Activated naive CD4-positive, alpha-beta T cell treated with anti-CD3 and anti-CD28 coated beads for 36 hours (primary cell): ENCODE data around the gene ODAD4. TPM values are rescaled to one million over a fixed set of nuclear protein-coding genes. Genes with fewer than 3 reads are reported as not detected.
A peak's percentile ranks its signal among the peaks of the same experiment; 100 is the strongest.

Source experiments
- CTCF ChIA-PET: fragments of 350-600 bp; sonication (Branson Sonifier 250); formaldehyde crosslinking; loops from one replicate; lab custom pipeline; 2021; ENCODE audit warnings: antibody characterized with exemption; lab: Charles Lee
- DNase-seq: peaks from one replicate; pipeline ENCODE4 v3.0.0-alpha.2; 2020
- H3K27ac Mint-ChIP-seq: one replicate; pipeline ENCODE4 v1.8.0; 2021; ENCODE audit warnings: mild to moderate bottlenecking, mixed read lengths
- H3K27me3 Mint-ChIP-seq: one replicate; pipeline ENCODE4 v1.8.0; 2021; ENCODE audit warnings: low read depth, mixed read lengths
- H3K36me3 Mint-ChIP-seq: one replicate; pipeline ENCODE4 v1.8.0; 2021; ENCODE audit warnings: low read depth, mixed read lengths
- H3K4me1 Mint-ChIP-seq: one replicate; pipeline ENCODE4 v1.8.0; 2021; ENCODE audit warnings: low read depth, mixed read lengths
- H3K4me3 Mint-ChIP-seq: one replicate; pipeline ENCODE4 v1.8.0; 2021; ENCODE audit warnings: mild to moderate bottlenecking, moderate library complexity, mixed read lengths
- H3K9me3 Mint-ChIP-seq: one replicate; pipeline ENCODE4 v1.8.0; 2021; ENCODE audit warnings: mixed read lengths
- intact Hi-C: fragments of 100-400 bp; cut with micrococcal nuclease; formaldehyde crosslinking; loops from one replicate; pipeline ENCODE4 v1.15.1; 2023
- total RNA-seq, 2 experiments: library from RNA; stranded (reverse); gene quantifications; one replicate each; pipeline ENCODE4 v1.2.3, GENCODE V29; 2021

Gene ODAD4
- total RNA-seq, 2 experiments from 2014 or later: 0.55 to 0.79 TPM

- H3K9me3 Mint-ChIP-seq: no peaks in the 10 kb centered on the region
- no peak overlapping the region for H3K4me3 Mint-ChIP-seq
- CTCF ChIA-PET: no interaction called here
- H3K27me3 Mint-ChIP-seq: no peaks in the 10 kb centered on the region
- intact Hi-C loops: no loop called here
- H3K4me1 Mint-ChIP-seq: no peaks in the 10 kb centered on the region
- H3K27ac Mint-ChIP-seq: no peak overlapping the region
- DNase-seq: no peak
- H3K36me3 Mint-ChIP-seq: peaks cover 33% of the 10 kb centered on the region
Observed at GRCh38 chr17:41904242-41904841, 26.1 kb upstream of the ODAD4 start.

- intact Hi-C loops: no loop called here
- no peaks in the 10 kb centered on the region for H3K4me1 Mint-ChIP-seq
Observed at GRCh38 chr17:41905172-41905571, 25.2 kb upstream of the ODAD4 start.

GRCh38 chr17:41906465-41907184 lies 23.8 kb upstream of the ODAD4 start:
- Mint-ChIP-seq H3K4me1 (no peaks in the 10 kb centered on the region), H3K9me3 (no peaks in the 10 kb centered on the region), H3K36me3 (peaks cover 27% of the 10 kb centered on the region), H3K27me3 (no peaks in the 10 kb centered on the region), H3K4me3 (no peak overlapping the region), H3K27ac (peak overlapping the region; percentile 4)
- no peak for DNase-seq
- CTCF ChIA-PET: no interaction called here
- intact Hi-C loops: no loop called here

More at GRCh38 chr17:41905172-41905571, 25.2 kb upstream of the ODAD4 start:
- Mint-ChIP-seq H3K4me3 (no peak overlapping the region), H3K9me3 (no peaks in the 10 kb centered on the region), H3K27ac (no peak overlapping the region), H3K27me3 (no peaks in the 10 kb centered on the region), H3K36me3 (peaks cover 36% of the 10 kb centered on the region)
- no peak for DNase-seq
- CTCF ChIA-PET: no interaction called here

- no peak overlapping the region for H3K4me3 Mint-ChIP-seq
- DNase-seq: no peak
- no peaks in the 10 kb centered on the region for H3K9me3 Mint-ChIP-seq
- CTCF ChIA-PET: no interaction called here
- H3K4me1 Mint-ChIP-seq: no peaks in the 10 kb centered on the region
- H3K27ac Mint-ChIP-seq: no peak overlapping the region
- no peaks in the 10 kb centered on the region for H3K27me3 Mint-ChIP-seq
- intact Hi-C loops: no loop called here
- peaks cover 25% of the 10 kb centered on the region for H3K36me3 Mint-ChIP-seq
Observed at GRCh38 chr17:41907185-41907556, 23.2 kb upstream of the ODAD4 start.

GRCh38 chr17:41907633-41908539 lies 22.5 kb upstream of the ODAD4 start:
- DNase-seq: no peak
- H3K27me3 Mint-ChIP-seq: no peaks in the 10 kb centered on the region
- H3K4me1 Mint-ChIP-seq: no peaks in the 10 kb centered on the region
- no peak overlapping the region for H3K27ac Mint-ChIP-seq
- intact Hi-C loops: no loop called here
- no peak overlapping the region for H3K4me3 Mint-ChIP-seq
- peaks cover 31% of the 10 kb centered on the region for H3K36me3 Mint-ChIP-seq
- H3K9me3 Mint-ChIP-seq: no peaks in the 10 kb centered on the region
- CTCF ChIA-PET: no interaction called here

GRCh38 chr17:41909088-41909487 lies 21.3 kb upstream of the ODAD4 start:
- peaks cover 33% of the 10 kb centered on the region for H3K36me3 Mint-ChIP-seq
- H3K27ac Mint-ChIP-seq: no peak overlapping the region
- H3K4me3 Mint-ChIP-seq: no peak overlapping the region
- no peaks in the 10 kb centered on the region for H3K4me1 Mint-ChIP-seq
- no peaks in the 10 kb centered on the region for H3K9me3 Mint-ChIP-seq
- intact Hi-C loops: no loop called here
- H3K27me3 Mint-ChIP-seq: no peaks in the 10 kb centered on the region
- CTCF ChIA-PET: interaction anchor here (0.9 kb wide), 1 partner anchor 107 kb away, joined by 3 read pairs; no protein-coding TSS in a partner anchor
- DNase-seq: no peak

- Mint-ChIP-seq H3K27me3 (no peaks in the 10 kb centered on the region), H3K4me1 (peaks cover 15% of the 10 kb centered on the region), H3K36me3 (peaks cover 29% of the 10 kb centered on the region)
Observed at GRCh38 chr17:41910701-41911391, 19.6 kb upstream of the ODAD4 start.

GRCh38 chr17:41912925-41913324 lies 17.5 kb upstream of the ODAD4 start:
- no peaks in the 10 kb centered on the region for H3K27me3 Mint-ChIP-seq
- DNase-seq: no peak
- peaks cover 33% of the 10 kb centered on the region for H3K4me1 Mint-ChIP-seq
- CTCF ChIA-PET: no interaction called here
- H3K27ac Mint-ChIP-seq: no peak overlapping the region
- no peak overlapping the region for H3K4me3 Mint-ChIP-seq
- no peaks in the 10 kb centered on the region for H3K9me3 Mint-ChIP-seq
- intact Hi-C loops: no loop called here
- H3K36me3 Mint-ChIP-seq: peaks cover 24% of the 10 kb centered on the region

More at GRCh38 chr17:41910701-41911391, 19.6 kb upstream of the ODAD4 start:
- no peak overlapping the region for H3K4me3 Mint-ChIP-seq
- H3K27ac Mint-ChIP-seq: no peak overlapping the region
- no peaks in the 10 kb centered on the region for H3K9me3 Mint-ChIP-seq
- intact Hi-C loops: no loop called here
- DNase-seq: no peak
- CTCF ChIA-PET: no interaction called here

- intact Hi-C loops: no loop called here
- H3K36me3 Mint-ChIP-seq: peaks cover 24% of the 10 kb centered on the region
- no peak overlapping the region for H3K27ac Mint-ChIP-seq
- H3K9me3 Mint-ChIP-seq: no peaks in the 10 kb centered on the region
- CTCF ChIA-PET: no interaction called here
- DNase-seq: no peak
- H3K4me1 Mint-ChIP-seq: peaks cover 33% of the 10 kb centered on the region
- no peaks in the 10 kb centered on the region for H3K27me3 Mint-ChIP-seq
- H3K4me3 Mint-ChIP-seq: no peak overlapping the region
Observed at GRCh38 chr17:41913798-41914197, 16.6 kb upstream of the ODAD4 start.

GRCh38 chr17:41914358-41914766 lies 16.1 kb upstream of the ODAD4 start:
- CTCF ChIA-PET: no interaction called here
- H3K36me3 Mint-ChIP-seq: peaks cover 23% of the 10 kb centered on the region
- H3K4me3 Mint-ChIP-seq: no peak overlapping the region
- H3K27me3 Mint-ChIP-seq: no peaks in the 10 kb centered on the region
- no peak for DNase-seq
- H3K27ac Mint-ChIP-seq: no peak overlapping the region
- peaks cover 34% of the 10 kb centered on the region for H3K4me1 Mint-ChIP-seq
- H3K9me3 Mint-ChIP-seq: no peaks in the 10 kb centered on the region
- intact Hi-C loops: no loop called here

- no peak overlapping the region for H3K4me3 Mint-ChIP-seq
Observed at GRCh38 chr17:41915020-41915419, 15.4 kb upstream of the ODAD4 start.

GRCh38 chr17:41915566-41915965 lies 14.9 kb upstream of the ODAD4 start:
- peak overlapping the region; percentile 46 for H3K4me3 Mint-ChIP-seq
- intact Hi-C loops: loop anchor here (5.0 kb wide), 3 partner anchors 102 to 1257 kb away; partner anchors contain the start of genes DNAJC7 and NBR1
- no peak overlapping the region for H3K27ac Mint-ChIP-seq
- DNase-seq: no peak
- H3K36me3 Mint-ChIP-seq: peaks cover 17% of the 10 kb centered on the region
- CTCF ChIA-PET: no interaction called here
- H3K4me1 Mint-ChIP-seq: peaks cover 39% of the 10 kb centered on the region
- no peaks in the 10 kb centered on the region for H3K9me3 Mint-ChIP-seq
- H3K27me3 Mint-ChIP-seq: no peaks in the 10 kb centered on the region

More at GRCh38 chr17:41915020-41915419, 15.4 kb upstream of the ODAD4 start:
- DNase-seq: no peak
- intact Hi-C loops: loop anchor here (5.0 kb wide), 3 partner anchors 102 to 1257 kb away; partner anchors contain the start of genes DNAJC7 and NBR1
- Mint-ChIP-seq H3K4me1 (peaks cover 37% of the 10 kb centered on the region), H3K27me3 (no peaks in the 10 kb centered on the region), H3K36me3 (peaks cover 19% of the 10 kb centered on the region), H3K9me3 (no peaks in the 10 kb centered on the region), H3K27ac (no peak overlapping the region)
- CTCF ChIA-PET: no interaction called here
